GM18951 (cell line): Measurements from ENCODE around the gene ADARB2.

ENCODE experiments used
- POLR2A ChIP-seq: IDR thresholded peaks from 4 replicates; pipeline ENCODE4 v1.6.1; 2011; ENCODE audit warnings: mild to moderate bottlenecking; ENCODE audit not compliant: insufficient read length, insufficient read depth; ENCODE audit errors: extremely low read depth
- in situ Hi-C: fragments of 300-500 bp; cut with MboI; formaldehyde crosslinking; loops from one replicate; pipeline ENCODE4 v1.12.0; 2022; ENCODE audit warnings: low sequenced_read_pairs, mixed read lengths, inconsistent platforms; ENCODE audit not compliant: unreplicated experiment

Gene ADARB2

GRCh38 chr10:1188558-1189135, 548.7 kb downstream of the ADARB2 start:
- in situ Hi-C loops = no loop called here
- no peak for TF ChIP-seq POLR2A

GRCh38 chr10:1187855-1188557, 549.3 kb downstream of the ADARB2 start:
- no peak for TF ChIP-seq POLR2A
- in situ Hi-C loops = no loop called here

GRCh38 chr10:1187151-1187854, 550.0 kb downstream of the ADARB2 start:
- TF ChIP-seq POLR2A = no peak
- in situ Hi-C loops = no loop called here

GRCh38 chr10:1186683-1186990, 550.7 kb downstream of the ADARB2 start:
- TF ChIP-seq POLR2A = no peak
- in situ Hi-C loops = no loop called here

- TF ChIP-seq POLR2A = no peak
- in situ Hi-C loops = no loop called here
Observed at GRCh38 chr10:1185911-1186682, 551.2 kb downstream of the ADARB2 start.

- in situ Hi-C loops = no loop called here
- TF ChIP-seq POLR2A = no peak
Observed at GRCh38 chr10:1184541-1185430, 552.5 kb downstream of the ADARB2 start.

GRCh38 chr10:1183701-1184100, 553.6 kb downstream of the ADARB2 start:
- no peak for TF ChIP-seq POLR2A
- in situ Hi-C loops = no loop called here

GRCh38 chr10:1183033-1183396, 554.3 kb downstream of the ADARB2 start:
- in situ Hi-C loops = no loop called here
- no peak for TF ChIP-seq POLR2A

- no peak for TF ChIP-seq POLR2A
- in situ Hi-C loops = no loop called here
Observed at GRCh38 chr10:1182280-1183032, 554.9 kb downstream of the ADARB2 start.

GRCh38 chr10:1180836-1181235, 556.5 kb downstream of the ADARB2 start:
- no peak for TF ChIP-seq POLR2A
- in situ Hi-C loops = no loop called here

GRCh38 chr10:1180071-1180730, 557.1 kb downstream of the ADARB2 start:
- no peak for TF ChIP-seq POLR2A
- in situ Hi-C loops = no loop called here
